HepG2 (cell line): ENCODE results near the gene NEUROD4. TPM values are rescaled to one million over a fixed set of nuclear protein-coding genes. Genes with fewer than 3 reads are reported as not detected.

Source experiments
- ATAC-seq: fragments of 200-7000 bp; cut with Tn5 transposase; 3 replicates; pipeline ENCODE4 v1.9.1; 2020; ENCODE audit warnings: mild to moderate bottlenecking, moderate library complexity
- BruUV-seq: library from RNA; stranded (reverse); fragments of 400-500 nt; replicated peaks from 2 replicates; lab custom pipeline; 2021; lab: Mats Ljungman, UMichigan
- CTCF ChIA-PET: fragments of 300-600 bp; formaldehyde crosslinking; extraction: SDS; loops from one replicate; lab custom pipeline; 2021; ENCODE audit warnings: low total read pairs, inconsistent platforms, low intra/inter-chr PET ratio; lab: Yijun Ruan, JAX
- POLR2A ChIA-PET: fragments of 350-600 bp; sonication (Branson Sonifier 250); formaldehyde crosslinking; loops from one replicate; lab custom pipeline; 2020; ENCODE audit warnings: antibody characterized with exemption, inconsistent platforms; lab: Yijun Ruan, JAX
- DNase-seq: peaks from one replicate; pipeline ENCODE4 v3.0.0-alpha.2; 2015; ENCODE audit warnings: low spot score
- FAIRE-seq: peaks from 3 replicates; lab custom pipeline; 2011; peaks lifted over from hg19 to GRCh38; lab: Jason Lieb, UNC
- H2AFZ ChIP-seq: one replicate; pipeline ENCODE4 v1.6.1; 2011; ENCODE audit warnings: low read length, inconsistent platforms
- H3K27ac ChIP-seq: fragments of 300-600 bp; 3 replicates; pipeline ENCODE4 v1.8.0; 2011; ENCODE audit warnings: mixed run types, mild to moderate bottlenecking, mixed read lengths, low read length, inconsistent platforms; ENCODE audit not compliant: insufficient read depth; ENCODE audit errors: extremely low read length
- H3K27me3 ChIP-seq, 2 experiments: fragments of 200-600 bp in 1 of 2; 2 replicates in 1 of 2; 3 replicates in 1 of 2; pipeline versions ENCODE4 v1.6.0 to v1.8.0; 2011; ENCODE audit warnings: low read length in 2 of 2, mild to moderate bottlenecking in 2 of 2, moderate library complexity in 2 of 2, inconsistent platforms in 1 of 2; ENCODE audit not compliant: insufficient read depth in 2 of 2, control insufficient read depth in 1 of 2
- H3K36me3 ChIP-seq, 2 experiments: fragments of 200-600 bp in 1 of 2; replicated peaks in 1 of 2; 2 replicates in 1 of 2; 3 replicates in 1 of 2; pipeline versions ENCODE4 v1.5.1 to v1.8.0; 2011; ENCODE audit warnings: low read length in 2 of 2, inconsistent platforms in 1 of 2; ENCODE audit not compliant: insufficient read depth in 2 of 2, control insufficient read depth in 1 of 2
- H3K4me1 ChIP-seq: 2 replicates; pipeline ENCODE4 v1.5.1; 2012; ENCODE audit warnings: low read length, inconsistent platforms; ENCODE audit not compliant: insufficient read depth
- H3K4me2 ChIP-seq: 2 replicates; pipeline ENCODE4 v1.6.0; 2011; ENCODE audit warnings: low read depth, low read length, inconsistent platforms
- H3K4me3 ChIP-seq, 3 experiments: fragments of 200-600 bp in 1 of 3; sonication (generic), shearing (Covaris generic) in 1 of 3; replicated peaks in 1 of 3; 2 replicates each; pipeline ENCODE4 v1.5.1; 2011 to 2016; ENCODE audit warnings: low read length in 3 of 3, inconsistent platforms in 2 of 3, low read depth in 2 of 3, mild to moderate bottlenecking in 2 of 3, control low read depth in 1 of 3, mixed read lengths in 1 of 3; ENCODE audit not compliant: insufficient read depth in 1 of 3
- H3K79me2 ChIP-seq: one replicate; pipeline ENCODE4 v1.6.1; 2011; ENCODE audit warnings: low read length, inconsistent platforms; ENCODE audit not compliant: insufficient read depth
- H3K9ac ChIP-seq: 2 replicates; pipeline ENCODE4 v1.6.0; 2011; ENCODE audit warnings: mild to moderate bottlenecking, low read depth, low read length, inconsistent platforms; ENCODE audit not compliant: insufficient read depth
- H3K9me3 ChIP-seq: 2 replicates; pipeline ENCODE4 v1.5.1; 2012; ENCODE audit warnings: mild to moderate bottlenecking, low read length
- H4K20me1 ChIP-seq: 2 replicates; pipeline ENCODE4 v1.6.0; 2011; ENCODE audit warnings: inconsistent platforms, mild to moderate bottlenecking, low read length, moderate library complexity; ENCODE audit not compliant: insufficient read depth
- CBX5 ChIP-seq: sonication (generic); formaldehyde crosslinking; IDR thresholded peaks from 2 replicates; pipeline ENCODE4 v1.4.0; 2020; ENCODE audit warnings: missing genetic modification reagents, borderline replicate concordance
- EZH2 ChIP-seq: conservative IDR thresholded peaks from 2 replicates; pipeline ENCODE4 v1.6.1; 2012; ENCODE audit warnings: mild to moderate bottlenecking, low read depth, low read length, moderate library complexity
- GATAD1 ChIP-seq: IDR thresholded peaks from 2 replicates; pipeline ENCODE4 v1.6.1; 2016; ENCODE audit warnings: missing genetic modification reagents, missing compliant biosample characterization
- GZF1 ChIP-seq: sonication (generic); formaldehyde crosslinking; IDR thresholded peaks from 2 replicates; pipeline ENCODE4 v1.5.1; 2020; ENCODE audit warnings: mild to moderate bottlenecking, missing genetic modification reagents
- KDM1A ChIP-seq: IDR thresholded peaks from 2 replicates; pipeline ENCODE4 v1.6.1; 2016; ENCODE audit warnings: missing compliant biosample characterization
- MEIS2 ChIP-seq: sonication (generic); formaldehyde crosslinking; IDR thresholded peaks from 2 replicates; pipeline ENCODE4 v1.9.0; 2021; ENCODE audit warnings: mild to moderate bottlenecking, missing genetic modification reagents
- MYC ChIP-seq: sonication (generic); formaldehyde crosslinking; IDR thresholded peaks from 2 replicates; pipeline ENCODE4 v1.9.0; 2021; ENCODE audit warnings: missing genetic modification reagents, borderline replicate concordance
- PCBP1 ChIP-seq: fragments of 200-400 bp; formaldehyde crosslinking; IDR thresholded peaks from 2 replicates; pipeline ENCODE4 v1.6.1; 2017; ENCODE audit warnings: mild to moderate bottlenecking, low read depth, low read length, borderline replicate concordance
- POLR2AphosphoS5 ChIP-seq: IDR thresholded peaks from 2 replicates; pipeline ENCODE4 v1.6.1; 2012; ENCODE audit warnings: low read depth, low read length
- RCOR2 ChIP-seq: IDR thresholded peaks from 2 replicates; pipeline ENCODE4 v1.6.1; 2016; ENCODE audit warnings: missing biosample characterization, missing genetic modification reagents
- SIN3B ChIP-seq: fragments of 150-350 bp; IDR thresholded peaks from 2 replicates; pipeline ENCODE4 v1.6.1; 2014; ENCODE audit warnings: low read length
- TBX2 ChIP-seq: sonication (generic); formaldehyde crosslinking; IDR thresholded peaks from 2 replicates; pipeline ENCODE4 v1.5.0; 2020; ENCODE audit warnings: missing genetic modification reagents, mild to moderate bottlenecking, borderline replicate concordance
- TEAD3 ChIP-seq: optimal IDR thresholded peaks from 2 replicates; pipeline ENCODE3; 2016; ENCODE audit warnings: borderline replicate concordance
- U2AF2 ChIP-seq: fragments of 200-400 bp; formaldehyde crosslinking; IDR thresholded peaks from 2 replicates; pipeline ENCODE4 v1.6.1; 2017; ENCODE audit warnings: low read depth, mild to moderate bottlenecking, low read length
- ZBTB38 ChIP-seq: sonication (generic); formaldehyde crosslinking; IDR thresholded peaks from 2 replicates; pipeline ENCODE4 v1.5.1; 2020; ENCODE audit warnings: mild to moderate bottlenecking, missing genetic modification reagents
- ZNF260 ChIP-seq: sonication (generic); formaldehyde crosslinking; IDR thresholded peaks from 2 replicates; pipeline ENCODE4 v1.4.0; 2020; ENCODE audit warnings: missing genetic modification reagents, low read depth, mild to moderate bottlenecking, borderline replicate concordance
- ZNF652 ChIP-seq: IDR thresholded peaks from 2 replicates; pipeline ENCODE4 v1.6.1; 2016; ENCODE audit warnings: low read depth, borderline replicate concordance
- ZNF724P ChIP-seq: sonication (generic); formaldehyde crosslinking; IDR thresholded peaks from 2 replicates; pipeline ENCODE4 v1.8.0; 2022; ENCODE audit warnings: missing genetic modification reagents, borderline replicate concordance
- WGBS: methylation state at CpG from one replicate; pipeline ENCODE4 v1.1.6; 2017; ENCODE audit warnings: low lambda C conversion rate; 5-methylcytosine and 5-hydroxymethylcytosine counted together
- in situ Hi-C: cut with HindIII; loops from 2 replicates; pipeline ENCODE4 v1.10.0; 2017; ENCODE audit warnings: low pct_unique_long_range_greater_than_20kb; ENCODE audit not compliant: extremely low pct_ligation_motif_present
- intact Hi-C: fragments of 100-400 bp; cut with micrococcal nuclease; formaldehyde crosslinking; loops from one replicate; pipeline ENCODE4 v1.10.0; 2022; ENCODE audit not compliant: unreplicated experiment
- polyA plus RNA-seq, 8 experiments: library from polyadenylated mRNA; depleted of rRNA in 3 of 8; stranded (reverse) in 7 of 8; unstranded in 1 of 8; fragments of >200 nt; fragmentation: Illumina TruSeq in 4 of 8; extraction: Trizol in 4 of 8; gene quantifications; 2 replicates each; pipeline versions ENCODE4 v1.2.1 to v1.2.3, GENCODE V29; 2011 to 2016; ENCODE audit warnings: low read depth in 4 of 8, missing spikeins in 1 of 8, mixed read lengths in 1 of 8; ENCODE audit not compliant: insufficient read depth in 1 of 8
- total RNA-seq, 5 experiments: library from RNA; depleted of rRNA; stranded (reverse); fragments of >200 nt; fragmentation: Illumina TruSeq; extraction: Trizol; gene quantifications; 2 replicates each; pipeline ENCODE4 v1.2.3, GENCODE V29; 2016; ENCODE audit warnings: low read depth in 1 of 5
- TF ChIP-seq, protein P1 (sequence below): sonication (generic); formaldehyde crosslinking; conservative IDR thresholded peaks from 2 replicates; pipeline ENCODE4 v1.4.0; 2020; ENCODE audit warnings: missing genetic modification reagents
- TF ChIP-seq, protein P2 (sequence below): sonication (generic); formaldehyde crosslinking; IDR thresholded peaks from 2 replicates; pipeline ENCODE4 v1.5.0; 2020; ENCODE audit warnings: mild to moderate bottlenecking, low read depth, missing genetic modification reagents, borderline replicate concordance

The NEUROD4 gene
- total and polyA plus RNA-seq, 2 of the 13 experiments (the other 11 are each of a cell fraction or from before 2014, with no cell fraction given): not detected

DNA sequence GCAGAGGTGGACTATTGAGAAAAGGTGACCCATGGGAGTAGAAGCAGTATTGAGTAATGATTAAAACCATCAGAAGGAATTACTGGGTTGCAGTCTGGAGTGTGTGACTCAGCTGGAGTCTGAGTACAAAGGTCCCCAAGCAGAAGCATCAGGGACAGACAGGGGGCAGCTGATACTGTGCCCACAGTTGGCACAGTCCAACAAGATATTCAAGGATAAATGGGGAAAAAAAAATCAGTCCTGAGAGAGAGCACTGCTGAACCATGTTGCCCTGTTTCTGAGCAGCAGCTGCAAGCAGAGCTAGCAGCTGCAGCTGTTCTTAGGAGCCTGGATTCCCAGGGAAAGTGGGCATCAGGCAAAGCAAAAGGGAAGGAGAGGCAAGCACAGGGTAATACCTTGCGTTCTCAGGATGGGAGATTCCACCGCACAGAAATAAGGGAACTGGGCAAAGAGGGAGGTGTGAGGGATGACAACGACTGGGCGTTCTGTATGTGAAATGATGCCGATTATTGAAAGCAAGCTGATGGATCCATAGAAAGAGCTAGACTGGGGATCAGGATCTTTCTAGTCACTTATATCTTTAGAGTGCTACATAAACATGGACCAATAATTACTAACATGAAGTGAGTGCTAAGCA, 17.7 kb downstream of the NEUROD4 start:
- Histone ChIP-seq H3K27ac (no peak overlapping the region), H3K9me3 (no peaks in the 10 kb centered on the region), H3K9ac (no peak overlapping the region), H2AFZ (no peak overlapping the region), H4K20me1 (no peaks in the 10 kb centered on the region), H3K36me3 (no peaks in the 10 kb centered on the region)
- ChIA-PET POLR2A (no interaction called here), CTCF (no interaction called here)
- ATAC-seq: no peak
- in situ Hi-C loops: no loop called here
- TF ChIP-seq MEIS2 (CRISPR knock-in tag) (no peak), RCOR2 (CRISPR knock-in tag) (no peak), SIN3B (no peak), GZF1 (CRISPR knock-in tag) (no peak), CBX5 (CRISPR knock-in tag) (no peak), ZBTB38 (CRISPR knock-in tag) (no peak), MYC (CRISPR knock-in tag) (no peak), GATAD1 (no peak), POLR2AphosphoS5 (no peak), EZH2 (no peak), KDM1A (CRISPR knock-in tag) (no peak), ZNF652 (CRISPR knock-in tag) (no peak), U2AF2 (no peak), ZNF260 (no peak), TEAD3 (CRISPR knock-in tag) (no peak), PCBP1 (no peak), TBX2 (CRISPR knock-in tag) (no peak), ZNF724P (no peak)
- TF ChIP-seq, protein P1, sequence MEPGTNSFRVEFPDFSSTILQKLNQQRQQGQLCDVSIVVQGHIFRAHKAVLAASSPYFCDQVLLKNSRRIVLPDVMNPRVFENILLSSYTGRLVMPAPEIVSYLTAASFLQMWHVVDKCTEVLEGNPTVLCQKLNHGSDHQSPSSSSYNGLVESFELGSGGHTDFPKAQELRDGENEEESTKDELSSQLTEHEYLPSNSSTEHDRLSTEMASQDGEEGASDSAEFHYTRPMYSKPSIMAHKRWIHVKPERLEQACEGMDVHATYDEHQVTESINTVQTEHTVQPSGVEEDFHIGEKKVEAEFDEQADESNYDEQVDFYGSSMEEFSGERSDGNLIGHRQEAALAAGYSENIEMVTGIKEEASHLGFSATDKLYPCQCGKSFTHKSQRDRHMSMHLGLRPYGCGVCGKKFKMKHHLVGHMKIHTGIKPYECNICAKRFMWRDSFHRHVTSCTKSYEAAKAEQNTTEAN: no peak
- TF ChIP-seq, protein P2, sequence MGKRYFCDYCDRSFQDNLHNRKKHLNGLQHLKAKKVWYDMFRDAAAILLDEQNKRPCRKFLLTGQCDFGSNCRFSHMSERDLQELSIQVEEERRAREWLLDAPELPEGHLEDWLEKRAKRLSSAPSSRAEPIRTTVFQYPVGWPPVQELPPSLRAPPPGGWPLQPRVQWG: no peak
- TF ChIP-seq, all 625 proteins: peak for 0
- Histone ChIP-seq H3K4me2 (no peak overlapping the region), H3K79me2 (no peaks in the 10 kb centered on the region), H3K4me3 (no peak overlapping the region), H3K4me1 (no peaks in the 10 kb centered on the region), H3K27me3 (peaks cover 1 to 22% of the 10 kb centered on the region in 2 experiments; a peak in 1 of 5 replicates)
- WGBS: 70% methylated on average over 5 of the region's 5 CpGs
- DNase-seq: no peak
- BruUV-seq: no TSS peak
- intact Hi-C loops: no loop called here
- FAIRE-seq: no peak
